Coronary artery (tissue), 2 donors: Measurements from ENCODE around the gene APOD.

ENCODE experiments used
- DNase-seq: peaks from one replicate; pipeline ENCODE4 v3.0.0-alpha.2; 2017; ENCODE audit warnings: low spot score
- H3K27ac ChIP-seq, 2 donors: fragments of 200-600 bp; sonication (generic); one replicate each; pipeline ENCODE4 v1.5.1; 2016 to 2019
- H3K4me3 ChIP-seq: fragments of 200-600 bp; sonication (generic); 2 replicates; pipeline ENCODE4 v1.5.1; 2016; ENCODE audit warnings: mild to moderate bottlenecking, moderate library complexity
- CTCF ChIP-seq: fragments of 200-600 bp; sonication (generic); IDR thresholded peaks from one replicate; pipeline ENCODE4 v1.5.1; 2019; ENCODE audit warnings: antibody characterized with exemption

APOD gene

DNA sequence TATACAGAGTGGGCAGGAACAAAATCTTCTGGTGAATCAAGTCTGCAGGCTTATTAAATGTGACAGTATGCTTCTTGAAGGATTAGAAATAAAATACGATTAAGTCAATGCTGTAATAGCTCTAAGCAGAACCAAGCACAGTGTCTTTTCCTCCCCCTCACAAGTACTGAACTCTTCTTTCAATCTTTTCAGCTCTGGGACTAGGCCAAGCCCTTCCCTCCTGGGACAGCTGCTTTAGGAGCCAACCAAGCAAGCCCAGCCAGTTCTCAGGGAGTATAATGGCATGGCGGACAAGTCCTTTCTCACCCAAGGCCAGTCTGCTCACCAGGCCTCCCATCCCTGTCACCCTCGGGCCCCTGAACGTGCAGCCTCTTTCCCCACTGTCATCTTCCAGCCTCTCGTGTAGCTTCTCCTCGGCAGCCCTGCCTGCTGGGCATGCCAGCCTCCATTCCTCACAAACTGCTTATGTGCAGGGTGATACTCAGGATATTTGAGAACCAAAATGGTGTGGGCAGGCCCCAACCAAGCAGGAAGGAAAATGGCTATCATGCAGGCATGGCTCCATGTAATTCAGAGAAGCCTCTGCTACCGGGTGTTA, 32.3 kb downstream of the APOD start:
- TF ChIP-seq CTCF: no peak
- H3K4me3 ChIP-seq: no peak overlapping the region
- DNase-seq: no peak
- no peak overlapping the region for H3K27ac ChIP-seq

- DNase-seq: no peak
- H3K4me3 ChIP-seq: no peak overlapping the region
Observed at GRCh38 chr3:195550723-195551122, 33.0 kb downstream of the APOD start.

GRCh38 chr3:195549931-195550519, 33.7 kb downstream of the APOD start:
- Histone ChIP-seq H3K27ac (no peak overlapping the region), H3K4me3 (no peak overlapping the region)
- DNase-seq: no peak
- no peak for TF ChIP-seq CTCF

More at GRCh38 chr3:195550723-195551122, 33.0 kb downstream of the APOD start:
- H3K27ac ChIP-seq: no peak overlapping the region
- TF ChIP-seq CTCF: no peak

DNA sequence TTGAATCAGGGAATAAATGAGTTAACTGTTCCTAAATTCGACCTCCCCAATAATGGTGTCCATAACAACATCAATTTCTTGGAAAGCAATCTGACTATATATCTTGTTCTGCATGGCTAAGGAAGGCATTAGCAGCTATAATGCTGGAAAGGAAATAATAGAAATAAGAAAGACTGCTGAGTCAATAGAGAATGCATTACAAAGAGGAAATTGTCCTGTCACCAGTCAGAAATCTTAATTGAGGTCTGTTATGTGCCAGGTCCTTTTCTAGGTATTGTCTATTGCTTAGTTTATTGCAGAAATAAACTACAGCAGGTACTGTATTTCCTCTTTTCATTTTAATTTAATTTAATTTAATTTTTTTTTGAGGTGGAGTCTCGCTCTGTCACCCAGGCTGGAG, 34.8 kb downstream of the APOD start:
- no peak for DNase-seq
- no peak overlapping the region for H3K4me3 ChIP-seq
- TF ChIP-seq CTCF: no peak
- no peak overlapping the region for H3K27ac ChIP-seq

DNA sequence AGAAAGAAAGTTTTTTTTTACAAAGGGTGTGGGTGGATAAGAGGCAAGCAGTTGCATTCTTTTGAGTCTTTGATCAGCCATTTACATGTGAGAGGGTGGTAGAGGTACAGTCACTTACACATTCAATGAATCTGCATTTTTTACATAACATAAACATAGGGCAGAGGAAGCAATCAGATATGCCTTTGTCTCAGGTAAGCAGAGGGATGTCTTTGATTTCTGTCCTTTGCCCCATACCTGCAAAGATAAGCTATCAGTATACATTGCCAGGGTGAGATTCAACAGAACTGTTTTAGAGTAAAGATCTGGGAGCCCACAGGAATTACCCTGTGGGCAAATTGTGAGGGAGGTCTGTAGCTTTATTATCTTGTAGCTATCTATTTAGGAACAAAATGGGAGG, 35.2 kb downstream of the APOD start:
- Histone ChIP-seq H3K4me3 (no peak overlapping the region), H3K27ac (no peak overlapping the region)
- TF ChIP-seq CTCF: no peak
- DNase-seq: no peak

- TF ChIP-seq CTCF: no peak
- Histone ChIP-seq H3K27ac (no peak overlapping the region), H3K4me3 (no peak overlapping the region)
- DNase-seq: no peak
Observed at GRCh38 chr3:195548006-195548405, 35.7 kb downstream of the APOD start.

GRCh38 chr3:195546130-195546560, 37.6 kb downstream of the APOD start:
- peak overlapping the region; percentile 13 for H3K4me3 ChIP-seq
- peak overlapping the region; percentile 25 to 62 for H3K27ac ChIP-seq
- TF ChIP-seq CTCF: no peak
- DNase-seq: peak; percentile 81
